GM18502 (cell line): ENCODE data around the gene PSEN2.

ENCODE experiments used
- ATAC-seq: cut with Tn5 transposase; IDR thresholded peaks from one replicate; pipeline ENCODE4 v1.9.1; 2021; ENCODE audit warnings: mild to moderate bottlenecking; ENCODE audit not compliant: unreplicated experiment, poor library complexity

PSEN2 gene

DNA sequence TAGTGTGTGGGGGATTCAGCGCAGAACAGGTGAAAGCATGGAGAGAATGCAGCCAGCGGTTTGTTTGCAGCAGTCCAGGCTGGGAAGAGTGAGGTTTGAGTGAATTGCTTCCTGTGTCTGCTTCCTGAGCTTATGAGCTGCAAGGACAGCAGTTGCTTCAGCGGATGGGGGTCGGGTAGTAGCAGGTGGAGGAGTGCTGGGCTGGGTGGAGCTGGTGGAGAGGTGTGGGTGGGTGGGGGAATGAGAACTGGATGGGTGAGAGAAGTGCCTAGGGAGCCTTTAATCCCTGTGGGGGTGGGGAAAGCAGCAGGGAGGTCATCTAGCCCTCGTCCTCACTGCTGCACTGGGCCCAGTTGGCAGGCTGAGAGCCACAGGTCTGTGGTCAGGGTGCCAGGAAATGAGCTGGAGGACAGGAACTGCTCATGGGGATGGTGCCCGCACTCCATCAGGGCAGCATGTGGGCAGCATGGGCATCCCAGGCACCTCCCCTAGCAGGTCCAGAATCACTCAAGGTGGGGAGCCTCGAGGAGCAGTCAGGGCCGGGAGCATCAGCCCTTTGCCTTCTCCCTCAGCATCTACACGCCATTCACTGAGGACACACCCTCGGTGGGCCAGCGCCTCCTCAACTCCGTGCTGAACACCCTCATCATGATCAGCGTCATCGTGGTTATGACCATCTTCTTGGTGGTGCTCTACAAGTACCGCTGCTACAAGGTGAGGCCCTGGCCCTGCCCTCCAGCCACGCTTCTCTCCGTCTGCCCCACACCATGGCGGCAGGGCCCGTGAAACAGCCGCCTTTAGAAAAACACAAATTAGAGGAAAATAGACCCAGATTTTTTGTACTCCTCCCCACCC, 14.8 kb downstream of the PSEN2 start:
- ATAC-seq, result no peak

DNA sequence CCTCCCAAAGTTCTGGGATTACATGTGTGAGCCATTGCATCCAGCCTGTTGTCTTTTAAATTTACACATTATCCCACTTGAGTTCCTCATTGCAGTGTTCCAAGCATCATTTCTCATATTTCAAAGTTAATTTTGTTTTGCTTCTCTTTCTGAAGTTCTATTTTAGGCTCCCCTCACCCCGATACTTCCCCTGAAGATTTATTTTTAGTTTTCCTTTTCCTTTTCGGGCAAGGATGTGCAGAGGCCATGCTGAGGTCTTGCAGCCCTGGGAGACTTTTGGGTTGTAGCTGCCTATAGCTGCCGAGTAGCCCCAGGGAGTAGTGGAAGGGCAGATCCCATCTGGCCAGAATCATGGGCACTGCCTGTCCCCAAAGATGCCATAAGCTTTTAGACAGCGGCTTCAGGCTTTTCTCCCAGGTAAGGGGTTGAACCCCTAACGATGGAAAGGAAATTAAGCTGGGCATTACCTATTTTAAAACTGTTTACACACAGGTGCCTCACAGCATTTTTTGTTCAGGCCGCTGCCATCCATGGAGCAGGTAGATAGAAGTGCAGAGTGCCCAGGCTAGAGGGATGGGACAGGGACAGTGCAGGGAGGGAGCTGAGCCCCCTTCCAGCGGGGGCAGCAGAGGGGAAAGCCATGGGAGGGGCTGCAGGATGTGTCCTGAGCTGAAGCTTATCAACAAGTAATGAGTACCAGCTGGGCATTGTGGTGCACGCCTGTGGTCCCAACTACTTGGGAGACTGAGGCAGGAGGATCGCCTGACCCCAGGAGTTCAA, 15.9 kb downstream of the PSEN2 start:
- no peak for ATAC-seq

DNA sequence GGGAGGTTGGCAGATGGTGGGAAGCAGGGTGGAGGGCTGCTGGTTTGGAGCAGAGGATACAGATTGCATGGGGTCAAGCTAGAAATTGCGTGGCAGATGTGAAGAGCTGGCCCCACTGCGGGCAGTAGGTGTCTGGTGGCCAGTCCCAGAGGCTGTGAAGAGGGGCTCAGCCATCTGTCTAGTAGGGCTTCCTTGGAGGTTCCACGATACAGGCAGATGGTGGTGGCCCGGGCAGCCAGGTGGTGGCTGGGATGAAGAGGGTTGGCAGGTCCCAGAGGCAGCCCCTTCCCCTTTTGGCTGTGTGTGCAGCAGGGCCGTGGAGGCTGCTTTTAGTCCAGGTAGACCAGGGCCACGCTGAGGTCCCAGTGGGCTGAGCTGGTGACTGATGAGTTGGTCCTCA, 16.6 kb downstream of the PSEN2 start:
- no peak for ATAC-seq

DNA sequence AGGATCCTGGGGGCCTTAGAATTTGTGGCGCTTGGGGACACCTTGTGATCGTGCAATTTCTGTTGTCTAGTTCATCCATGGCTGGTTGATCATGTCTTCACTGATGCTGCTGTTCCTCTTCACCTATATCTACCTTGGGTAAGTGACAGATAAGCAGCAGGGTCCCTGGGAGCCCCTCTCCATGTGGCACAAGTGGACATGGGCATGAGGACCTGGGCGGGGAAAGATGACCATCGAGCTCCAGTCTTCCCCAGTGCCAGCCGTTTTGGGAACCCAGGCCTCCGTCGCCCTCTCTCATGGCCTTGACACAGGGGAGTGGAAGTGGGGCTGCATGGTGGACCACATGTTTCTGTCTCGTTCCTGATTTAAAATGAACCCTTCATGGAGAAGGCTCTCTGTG, 17.6 kb downstream of the PSEN2 start:
- ATAC-seq, result no peak

DNA sequence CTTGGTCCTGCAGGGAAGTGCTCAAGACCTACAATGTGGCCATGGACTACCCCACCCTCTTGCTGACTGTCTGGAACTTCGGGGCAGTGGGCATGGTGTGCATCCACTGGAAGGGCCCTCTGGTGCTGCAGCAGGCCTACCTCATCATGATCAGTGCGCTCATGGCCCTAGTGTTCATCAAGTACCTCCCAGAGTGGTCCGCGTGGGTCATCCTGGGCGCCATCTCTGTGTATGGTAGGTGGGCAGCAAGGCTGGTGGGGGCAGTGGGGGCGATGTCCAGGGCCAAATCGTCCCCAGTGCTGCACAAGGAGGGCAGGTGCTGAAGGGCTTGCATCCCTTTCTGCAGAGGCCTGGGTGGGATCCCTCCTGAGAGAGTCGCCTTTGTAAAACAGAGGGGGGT, 18.4 kb downstream of the PSEN2 start:
- ATAC-seq, result no peak

DNA sequence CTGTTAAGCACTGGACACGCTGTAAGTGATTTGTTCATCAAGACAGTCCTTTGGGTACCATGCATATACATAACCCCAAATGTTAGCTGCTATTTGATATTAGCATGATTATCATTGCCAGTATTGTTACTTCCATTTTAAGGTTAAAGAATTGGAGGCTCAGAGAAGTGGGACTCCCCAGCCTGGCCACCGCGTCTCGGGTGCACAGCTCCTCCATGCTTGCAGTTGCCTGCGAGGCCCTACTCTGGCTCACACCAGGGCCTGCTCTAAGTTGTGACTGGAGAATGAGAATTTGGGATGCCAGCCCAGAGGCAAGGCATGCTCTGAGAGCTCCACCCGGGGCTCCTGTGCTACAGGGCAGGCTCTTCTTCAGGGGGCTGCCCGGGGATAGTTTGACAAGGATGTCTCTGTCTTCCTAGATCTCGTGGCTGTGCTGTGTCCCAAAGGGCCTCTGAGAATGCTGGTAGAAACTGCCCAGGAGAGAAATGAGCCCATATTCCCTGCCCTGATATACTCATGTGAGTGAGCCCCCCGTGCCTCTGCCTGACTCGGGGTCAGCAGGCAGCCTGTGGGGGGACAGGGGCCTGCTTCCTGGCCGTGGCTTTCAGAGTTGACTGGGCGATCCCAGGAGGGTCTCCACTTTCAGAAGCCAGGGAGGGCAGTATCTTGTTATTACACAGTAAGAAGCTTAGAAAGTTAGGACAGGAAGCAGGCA, 19.4 kb downstream of the PSEN2 start:
- ATAC-seq, result no peak

DNA sequence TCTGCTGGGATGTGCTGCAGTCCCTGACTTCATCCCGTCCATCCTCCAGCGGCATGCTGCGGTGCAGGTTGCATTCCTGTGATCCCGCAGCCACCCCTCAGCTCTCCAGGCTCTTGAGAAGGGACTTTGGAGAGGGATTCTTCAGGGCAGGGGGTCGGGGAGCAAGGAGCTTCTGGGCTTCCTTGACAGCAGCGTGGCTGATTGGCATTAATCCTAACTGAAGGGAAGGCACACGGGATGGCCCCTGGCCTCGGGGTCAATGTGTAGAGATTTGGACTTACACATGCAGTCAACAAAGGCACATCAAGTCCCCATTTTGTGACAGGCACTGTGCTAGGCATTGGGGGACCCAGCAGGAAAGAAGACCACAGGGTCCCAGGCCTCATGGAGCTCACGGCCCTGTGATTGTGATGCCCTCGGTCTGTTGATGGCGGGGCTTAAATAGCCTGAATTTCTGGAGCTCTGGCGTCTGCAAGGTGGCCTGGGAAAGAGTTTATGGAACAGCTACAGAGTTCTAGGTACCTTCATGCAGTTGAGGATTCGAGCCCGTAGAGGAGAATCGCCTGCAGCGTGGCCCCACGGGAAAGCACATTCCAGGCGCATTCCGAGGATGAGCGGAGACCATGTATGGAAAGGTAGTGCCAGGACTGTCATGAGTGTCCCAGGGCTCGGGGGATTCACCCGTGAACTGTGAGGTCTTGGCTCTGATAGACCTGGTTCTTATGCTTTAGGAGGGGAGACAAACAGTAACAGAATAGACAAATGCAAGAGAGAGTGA, 20.1 kb downstream of the PSEN2 start:
- ATAC-seq, result no peak

DNA sequence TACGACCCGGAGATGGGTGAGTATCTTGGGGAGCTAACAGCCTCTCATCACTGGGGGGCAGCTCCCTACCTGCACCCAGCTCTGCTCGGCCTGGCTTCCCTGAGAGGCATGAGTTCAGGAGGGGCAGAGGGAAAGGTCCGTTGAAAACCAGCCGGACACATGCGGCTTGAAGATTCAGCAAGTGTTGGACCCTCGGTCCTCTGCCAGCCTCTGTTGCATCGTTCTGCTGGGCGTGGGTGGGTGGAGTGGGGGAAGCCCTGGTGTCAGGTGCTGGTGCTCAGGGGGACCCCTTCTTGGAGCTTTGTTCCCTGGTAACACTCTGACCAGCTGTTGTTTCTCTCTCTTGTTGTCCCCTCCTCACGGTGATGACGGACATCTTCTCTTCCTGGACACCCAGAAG, 20.9 kb downstream of the PSEN2 start:
- ATAC-seq, result no peak

DNA sequence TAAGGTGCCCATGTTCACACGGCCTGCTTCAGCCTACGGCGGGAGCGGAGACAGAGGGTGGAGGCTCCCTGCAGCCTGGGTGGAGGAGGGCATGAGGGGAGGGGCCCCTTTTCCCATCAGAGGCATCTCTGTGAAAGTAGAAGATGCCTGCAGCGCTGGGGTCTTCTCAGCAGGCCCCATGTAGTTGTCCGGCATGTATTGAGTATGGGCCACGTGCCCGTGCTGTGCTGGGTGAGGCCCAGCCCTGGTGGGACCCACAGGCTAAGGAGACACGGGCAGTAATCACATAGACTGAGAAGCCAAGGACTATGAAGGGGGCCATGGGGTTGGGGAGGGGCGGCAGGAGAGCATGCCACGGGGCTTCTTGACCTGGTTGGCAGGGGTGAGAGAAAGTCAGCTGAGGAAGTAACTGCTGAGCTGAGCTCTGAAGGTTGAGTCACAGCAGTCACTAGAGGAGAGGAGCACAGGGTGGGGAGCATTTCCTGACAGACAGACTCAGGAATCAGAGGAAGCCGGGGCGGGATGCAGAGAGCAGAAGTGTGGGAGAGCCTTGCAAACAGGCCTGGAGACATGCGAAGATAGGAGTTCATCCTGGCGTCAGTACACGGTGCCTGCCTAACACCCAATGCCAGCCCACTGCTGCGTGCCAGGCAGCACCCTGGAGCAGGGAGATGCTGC, 21.6 kb downstream of the PSEN2 start:
- ATAC-seq, result no peak

DNA sequence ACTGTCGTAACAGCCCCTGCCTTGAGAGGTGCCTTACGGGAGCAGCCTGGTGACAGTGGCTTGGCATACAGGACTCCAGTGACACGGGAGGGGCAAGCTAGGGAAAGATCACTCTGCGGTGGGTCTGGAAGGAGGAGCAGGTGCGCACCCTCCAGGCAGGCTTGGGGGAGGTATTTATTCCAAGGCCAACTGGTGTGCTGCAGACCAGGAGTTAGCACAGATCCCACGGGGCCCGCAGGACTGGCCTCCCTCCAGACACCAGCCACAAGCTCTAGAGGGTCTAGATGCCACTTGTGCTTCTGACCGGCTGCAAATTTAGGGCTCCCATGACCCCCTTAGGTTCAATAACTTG, 22.1 kb downstream of the PSEN2 start:
- no peak for ATAC-seq

DNA sequence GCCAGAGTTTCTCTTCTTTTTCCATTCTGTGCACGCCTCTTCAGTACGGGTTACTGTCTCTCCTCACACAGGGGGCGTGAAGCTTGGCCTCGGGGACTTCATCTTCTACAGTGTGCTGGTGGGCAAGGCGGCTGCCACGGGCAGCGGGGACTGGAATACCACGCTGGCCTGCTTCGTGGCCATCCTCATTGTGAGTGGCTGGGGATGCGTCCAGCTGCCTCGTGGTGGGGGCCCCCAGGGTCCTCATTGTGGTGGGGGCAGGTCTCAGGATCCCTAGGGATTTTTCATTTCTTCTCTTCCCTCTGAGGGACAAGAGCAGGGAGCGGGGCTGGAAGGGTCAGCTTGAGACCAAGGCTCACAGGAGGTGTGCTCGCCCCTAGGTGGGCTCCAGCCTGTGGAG, 23.5 kb downstream of the PSEN2 start:
- ATAC-seq, result no peak

DNA sequence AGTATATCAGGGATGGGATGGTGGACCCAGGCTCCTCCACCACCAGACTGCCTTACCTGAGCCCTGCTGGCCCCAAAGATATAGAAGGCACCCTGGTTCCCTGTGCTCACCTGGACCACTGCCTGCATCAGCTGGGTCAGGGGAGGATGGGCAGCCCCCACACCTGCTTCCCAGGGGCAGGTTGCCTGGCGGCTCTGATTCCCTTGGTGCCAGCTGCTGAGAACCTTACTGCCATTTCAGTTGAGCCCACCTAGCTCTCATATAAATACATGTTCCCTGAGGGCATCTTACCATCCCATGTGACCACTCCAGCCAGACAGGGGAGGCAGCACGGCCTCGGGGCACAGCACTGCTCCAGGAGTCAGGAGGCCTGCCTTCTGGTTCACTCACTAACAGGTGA, 24.4 kb downstream of the PSEN2 start:
- no peak for ATAC-seq

DNA sequence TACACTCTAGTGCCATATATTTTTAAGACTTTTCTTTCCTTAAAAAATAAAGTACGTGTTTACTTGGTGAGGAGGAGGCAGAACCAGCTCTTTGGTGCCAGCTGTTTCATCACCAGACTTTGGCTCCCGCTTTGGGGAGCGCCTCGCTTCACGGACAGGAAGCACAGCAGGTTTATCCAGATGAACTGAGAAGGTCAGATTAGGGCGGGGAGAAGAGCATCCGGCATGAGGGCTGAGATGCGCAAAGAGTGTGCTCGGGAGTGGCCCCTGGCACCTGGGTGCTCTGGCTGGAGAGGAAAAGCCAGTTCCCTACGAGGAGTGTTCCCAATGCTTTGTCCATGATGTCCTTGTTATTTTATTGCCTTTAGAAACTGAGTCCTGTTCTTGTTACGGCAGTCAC, 25.2 kb downstream of the PSEN2 start:
- no peak for ATAC-seq

DNA sequence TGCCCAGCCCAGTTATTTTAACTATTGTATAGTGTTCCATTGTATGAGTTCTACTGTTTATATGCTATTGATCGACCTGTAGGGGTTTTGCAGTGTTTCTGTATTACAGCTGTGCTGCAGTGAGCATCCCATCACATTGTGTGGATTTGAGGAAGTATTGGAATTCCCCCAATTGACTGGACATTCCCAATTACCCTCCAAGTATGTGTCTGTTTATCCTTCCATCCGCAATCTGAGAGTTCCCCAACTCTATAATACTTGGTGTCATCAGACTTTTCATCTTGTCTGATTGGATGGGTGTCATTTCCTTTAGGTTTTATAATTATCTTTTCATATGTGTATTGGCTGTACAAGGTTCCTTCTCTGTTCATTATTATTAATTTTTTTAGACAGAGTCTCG, 27.8 kb downstream of the PSEN2 start:
- no peak for ATAC-seq

DNA sequence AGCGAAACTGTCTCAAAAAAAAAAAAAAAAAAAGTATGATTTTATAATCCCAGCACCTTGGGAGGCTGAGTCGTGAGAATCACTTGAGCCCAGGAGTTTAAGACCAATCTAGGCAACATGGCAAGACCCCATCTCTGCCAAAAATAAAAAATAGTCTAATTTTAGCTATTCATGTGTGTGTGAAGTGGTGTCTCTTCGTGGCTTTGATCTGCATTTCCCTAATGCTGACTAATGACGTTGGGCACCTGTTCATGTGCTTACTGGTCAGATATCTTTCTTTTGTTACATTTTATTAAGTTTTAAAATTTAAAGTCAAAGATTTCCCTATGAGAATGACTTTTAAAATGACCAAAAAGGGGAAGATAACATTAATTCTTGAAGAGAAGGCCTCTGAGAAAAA, 31.0 kb downstream of the PSEN2 start:
- ATAC-seq, result no peak

DNA sequence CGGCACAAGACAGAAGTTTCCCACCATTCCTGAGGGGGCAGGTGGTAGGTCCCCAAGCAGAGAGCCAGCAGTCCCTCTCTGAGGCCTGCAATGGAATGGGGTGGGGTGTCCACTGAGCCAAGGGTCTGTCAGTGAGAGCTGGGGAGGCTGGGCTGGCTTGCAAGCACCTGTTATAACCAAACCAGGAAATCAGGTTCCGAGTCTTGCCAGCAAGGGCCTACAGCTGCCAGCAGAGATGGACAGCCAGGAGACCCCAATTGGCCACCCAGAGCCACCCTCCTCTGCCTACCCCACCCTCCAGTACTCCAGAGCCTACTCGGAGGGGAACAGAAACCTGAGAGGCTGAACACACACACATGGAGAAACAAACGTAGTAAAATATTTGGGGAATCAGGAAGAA, 32.2 kb downstream of the PSEN2 start:
- ATAC-seq, result no peak

DNA sequence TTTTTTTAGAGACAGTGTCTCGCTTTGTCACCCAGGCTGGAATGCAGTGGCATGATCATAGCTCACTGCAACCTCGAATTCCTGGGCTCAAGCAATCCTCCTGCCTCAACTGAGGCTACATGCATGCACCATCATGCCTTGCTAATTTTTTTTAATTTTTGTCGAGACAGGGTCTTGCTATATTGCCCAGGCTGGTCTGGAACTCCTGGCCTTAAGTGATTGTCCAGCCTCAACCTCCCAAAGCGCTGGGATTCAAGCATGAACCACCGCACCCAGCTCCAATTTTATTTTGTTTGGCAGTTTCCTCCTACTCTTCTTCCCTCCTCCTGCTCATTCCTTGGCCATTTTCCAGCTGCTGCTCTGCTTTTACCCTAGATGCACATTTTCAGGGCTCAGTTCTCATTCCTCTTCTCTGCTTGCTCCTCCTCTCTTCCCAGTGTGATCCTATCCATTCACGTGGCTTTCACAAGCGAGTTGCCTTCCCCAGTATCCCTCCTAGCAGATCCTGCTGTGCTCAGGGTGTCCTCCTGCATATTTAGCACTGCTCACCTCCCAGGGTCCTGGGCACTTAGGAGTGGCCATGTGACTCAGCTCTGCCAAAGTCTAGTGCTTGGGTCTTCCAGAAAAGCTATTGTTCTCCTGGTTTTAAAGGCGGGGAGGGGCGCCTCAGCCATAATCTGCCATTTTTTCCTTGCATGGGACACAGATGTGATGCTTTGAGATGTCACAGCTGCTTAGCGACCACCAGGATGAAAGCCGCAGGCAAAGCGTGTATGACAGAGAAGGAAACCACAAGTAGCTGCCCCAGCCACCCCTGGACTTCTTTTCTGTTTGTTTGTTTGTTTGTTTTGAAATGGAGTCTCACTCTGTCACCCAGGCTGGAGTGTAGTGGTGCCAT, 33.7 kb downstream of the PSEN2 start:
- ATAC-seq, result no peak

DNA sequence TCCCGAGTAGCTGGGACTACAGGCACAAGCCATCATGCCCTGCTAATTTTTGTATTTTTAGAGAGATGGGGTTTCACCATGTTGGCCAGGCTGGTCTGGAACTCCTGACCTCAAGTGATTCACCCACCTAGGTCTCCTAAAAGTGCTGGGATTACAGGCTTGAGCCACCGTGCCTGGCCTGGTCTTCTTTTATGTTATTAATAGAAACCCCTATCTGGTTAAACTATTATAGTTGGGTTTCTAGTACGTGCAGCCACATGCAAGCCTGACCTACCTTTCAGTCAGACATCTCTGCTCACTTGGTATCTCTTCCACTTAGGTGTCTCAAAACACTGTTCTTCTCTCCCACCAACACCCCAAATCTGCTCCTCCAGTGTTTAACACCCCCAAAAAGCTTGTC, 34.4 kb downstream of the PSEN2 start:
- ATAC-seq, result no peak

DNA sequence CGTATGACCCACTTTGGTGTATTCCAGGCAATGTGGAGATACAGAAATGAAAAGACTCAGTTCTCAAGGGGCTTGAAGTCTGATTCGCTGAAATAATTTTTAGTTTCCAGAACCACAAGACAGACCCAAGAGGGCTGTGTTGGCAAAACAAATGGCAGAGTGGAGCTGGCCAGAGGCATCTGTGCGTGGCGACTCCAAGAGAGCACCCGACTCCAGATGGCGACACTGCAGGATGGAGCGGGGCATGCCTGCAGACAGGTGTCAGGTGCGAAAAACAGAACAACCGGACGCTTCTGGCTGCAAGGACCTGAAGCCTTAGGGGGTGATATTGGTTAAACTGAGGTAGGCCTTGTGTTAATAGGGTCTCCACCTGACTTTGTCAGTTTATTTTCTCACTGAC, 38.0 kb downstream of the PSEN2 start:
- no peak for ATAC-seq
